Measurements from ENCODE around the gene AGR2. TPM values are rescaled to one million over a fixed set of nuclear protein-coding genes. Genes with fewer than 3 reads are reported as not detected.

Gene AGR2
- total and polyA plus RNA-seq, 10 of the 15 experiments (the other 5 are each of a cell fraction or from before 2014, with no cell fraction given) = 0.67 TPM; not detected in 9

GRCh38 chr7:16833373-16833772 lies 28.6 kb upstream of the AGR2 start:
- H4K20me1 ChIP-seq (ENCODE audit: control insufficient read depth, insufficient read depth) = no peaks in the 10 kb centered on the region
- in situ Hi-C loops (cut with MboI) = no loop called here
- H3K4me2 ChIP-seq (ENCODE audit: control insufficient read depth, insufficient read depth) = no peak overlapping the region
- H2AFZ ChIP-seq (ENCODE audit: control insufficient read depth, low read depth, low read length) = no peak overlapping the region
- intact Hi-C loops (cut with micrococcal nuclease; ENCODE audit: unreplicated experiment) = no loop called here
- CTCF ChIA-PET = no interaction called here
- H3K36me3 ChIP-seq (ENCODE audit: control insufficient read depth in 2 of 2, insufficient read depth in 2 of 2, low read length in 1 of 2) = no peaks in the 10 kb centered on the region
- POLR2A ChIA-PET = no interaction called here
- FAIRE-seq (no peak), ATAC-seq (no peak), DNase-seq (ENCODE audit: low read depth, low spot score) (no peak)
- H3K27me3 ChIP-seq (replicated peaks in 1 of 2; ENCODE audit: control insufficient read depth in 2 of 2, insufficient read depth in 2 of 2, low read length in 1 of 2) = no peaks in the 10 kb centered on the region
- no peaks in the 10 kb centered on the region for H3K9me3 ChIP-seq (replicated peaks; ENCODE audit: control insufficient read depth, insufficient read depth, low read length)
- RAD21 ChIA-PET (ENCODE audit: unreplicated experiment) = no interaction called here
- no peak overlapping the region for H3K4me3 ChIP-seq
- H3K79me2 ChIP-seq (ENCODE audit: control insufficient read depth, insufficient read depth, low read length) = no peaks in the 10 kb centered on the region
- TF ChIP-seq PKNOX1 (IDR thresholded peaks at IDR 0.05) (no peak), MAX (IDR thresholded peaks at IDR 0.05; ENCODE audit: low read depth, low read length) (no peak), POLR2AphosphoS2 (IDR thresholded peaks at IDR 0.05; ENCODE audit: low read depth, low read length) (no peak), ZBTB4 (CRISPR knock-in tag; IDR thresholded peaks at IDR 0.05) (no peak), HSF1 (IDR thresholded peaks at IDR 0.05; ENCODE audit: low read depth, low read length) (no peak), BCL11A (IDR thresholded peaks at IDR 0.05; ENCODE audit: low read depth, low read length) (no peak), RAD21 (IDR thresholded peaks at IDR 0.05; ENCODE audit: insufficient read depth, low read depth, low read length) (no peak), MXI1 (IDR thresholded peaks at IDR 0.05; ENCODE audit: low read depth, low read length) (no peak), RAD51 (IDR thresholded peaks at IDR 0.05) (no peak), ZNF217 (IDR thresholded peaks at IDR 0.05) (no peak), SMC3 (IDR thresholded peaks at IDR 0.05; ENCODE audit: borderline replicate concordance, low read length) (no peak), KAT2A (conservative IDR thresholded peaks at IDR 0.05; ENCODE audit: control insufficient read depth, low read depth, low read length) (no peak)
- 0% methylated on average over 1 of the region's 1 CpG for WGBS (ENCODE audit: insufficient coverage, insufficient replicate concordance, low lambda C conversion rate, missing lambda C conversion rate)
- no peaks in the 10 kb centered on the region for H3K4me1 ChIP-seq (ENCODE audit: control insufficient read depth, insufficient read depth, low read length)
- no peak overlapping the region for H3K27ac ChIP-seq (ENCODE audit: control insufficient read depth, insufficient read depth)
- no TSS peak for BruUV-seq (replicated peaks)
- no peak overlapping the region for H3K9ac ChIP-seq (ENCODE audit: control insufficient read depth, insufficient read depth, low read length)
- SMC1A ChIA-PET (ENCODE audit: uncharacterized antibody, unreplicated experiment) = no interaction called here

Measured in GM12878 (cell line).